ENCODE results near the gene XKR7.

XKR7 gene

GRCh38 chr20:32050851-32051556 is 83.1 kb downstream of the XKR7 start:
- DNase-seq: no peak

DNA sequence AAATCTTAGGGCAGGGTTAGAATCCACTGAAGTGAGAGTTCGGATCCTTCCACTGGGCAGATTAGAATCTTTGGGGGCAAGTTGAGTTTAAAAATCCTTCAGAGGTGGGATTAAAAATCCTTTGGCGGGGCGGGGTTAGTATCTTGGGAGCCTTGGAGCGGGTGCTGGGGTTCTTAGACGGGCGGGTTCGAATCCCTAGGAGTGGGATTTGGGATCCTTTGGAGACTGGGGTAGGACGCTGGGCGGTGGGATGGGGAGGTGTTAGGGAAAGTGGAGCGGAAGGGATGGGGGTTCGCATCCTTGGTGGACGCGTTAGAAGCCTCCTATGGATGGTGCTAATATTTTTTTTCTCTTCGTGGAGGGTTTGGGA is 83.8 kb downstream of the XKR7 start:
- DNase-seq: no peak

- peak in 1 of 2 experiments; percentile 44 for DNase-seq
These were observed 84.3 kb downstream of the XKR7 start, which contains the start of gene HCK for GRCh38 chr20:32052090-32052777. Gene HCK (plus strand): TSS chr20:32052242.

DNA sequence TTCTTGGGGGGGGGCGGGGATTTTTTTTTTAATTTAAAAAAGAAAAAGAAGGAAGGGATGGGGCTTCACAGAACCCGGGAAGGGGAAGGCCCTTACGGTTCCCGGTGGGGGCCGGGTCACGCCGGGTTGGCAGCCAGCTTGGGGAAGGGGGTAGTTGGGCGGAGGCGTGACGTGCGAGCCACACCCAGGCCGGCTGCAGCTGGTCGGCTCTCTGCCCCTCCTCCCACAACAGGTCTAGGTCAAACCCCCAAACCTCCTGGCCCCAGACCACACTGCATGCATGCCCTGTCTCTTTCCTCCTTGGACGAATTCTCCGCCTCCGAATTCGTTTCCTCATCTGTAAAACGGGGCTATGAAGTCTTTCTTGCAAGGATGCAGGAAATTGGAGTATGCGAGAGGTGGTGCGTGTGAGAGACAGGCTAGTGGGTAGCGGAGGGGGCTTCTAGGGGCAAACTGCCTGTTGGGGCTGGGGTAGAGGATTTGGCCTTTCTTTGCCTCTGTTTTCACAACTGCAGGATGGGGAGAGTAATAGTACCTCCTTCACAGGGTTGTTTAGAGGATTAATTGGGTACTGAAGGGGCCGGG is 84.9 kb downstream of the XKR7 start:
- no peak for DNase-seq

Measured in NCI-H524 (cell line).